Suprapubic skin (tissue), 4 donors: ENCODE results near the gene RNF222. TPM values are rescaled to one million over a fixed set of nuclear protein-coding genes. Genes with fewer than 3 reads are reported as not detected.

Experiments
- DNase-seq, 2 donors: peaks; one replicate each; pipeline ENCODE4 v3.0.0-alpha.2; 2019; ENCODE audit warnings: low spot score in 2 of 2
- H3K27ac ChIP-seq: fragments of 200-600 bp; sonication (generic); one replicate; pipeline ENCODE4 v1.5.1; 2019
- H3K27me3 ChIP-seq: fragments of 200-600 bp; sonication (generic); one replicate; pipeline ENCODE4 v1.5.1; 2019
- H3K36me3 ChIP-seq: fragments of 200-600 bp; sonication (generic); one replicate; pipeline ENCODE4 v1.5.1; 2019
- H3K4me1 ChIP-seq: fragments of 200-600 bp; sonication (generic); one replicate; pipeline ENCODE4 v1.5.1; 2019
- H3K4me3 ChIP-seq: fragments of 200-600 bp; sonication (generic); one replicate; pipeline ENCODE4 v1.5.1; 2019; ENCODE audit warnings: mild to moderate bottlenecking
- H3K9me3 ChIP-seq: fragments of 200-600 bp; sonication (generic); one replicate; pipeline ENCODE4 v1.5.1; 2019
- CTCF ChIP-seq, 2 donors: fragments of 200-600 bp in 1 of 2; fragments of 450-650 bp in 1 of 2; sonication (generic) in 1 of 2; IDR thresholded peaks; one replicate each; pipeline ENCODE4 v1.5.1; 2016 to 2019; ENCODE audit warnings: antibody characterized with exemption in 2 of 2, mild to moderate bottlenecking in 1 of 2, moderate library complexity in 1 of 2
- EP300 ChIP-seq: sonication (generic); formaldehyde crosslinking; IDR thresholded peaks from one replicate; pipeline ENCODE4 v1.6.1; 2017; ENCODE audit warnings: antibody characterized with exemption
- POLR2A ChIP-seq, 2 donors: fragments of 450-650 bp; IDR thresholded peaks; one replicate each; pipeline ENCODE4 v1.6.1; 2017; ENCODE audit warnings: antibody characterized with exemption in 2 of 2, mild to moderate bottlenecking in 2 of 2, moderate library complexity in 2 of 2
- POLR2AphosphoS5 ChIP-seq, 3 donors: sonication (generic); formaldehyde crosslinking; IDR thresholded peaks; one replicate each; pipeline ENCODE4 v1.6.1; 2017; ENCODE audit warnings: antibody characterized with exemption in 3 of 3
- WGBS: methylation state at CpG from one replicate; pipeline ENCODE4 v1.1.5; 2018; 5-methylcytosine and 5-hydroxymethylcytosine counted together
- total RNA-seq, 4 donors: library from RNA; depleted of rRNA; stranded (reverse); fragments of >200 nt; gene quantifications; one replicate each; pipeline ENCODE4 v1.1.0, GENCODE V29; 2016

RNF222 gene
- 10 to 100 TPM in 2 of 4 donors, 1 to 10 TPM in 2; 4.1 to 17.5 (median 8.2) TPM for total RNA-seq

- Histone ChIP-seq H3K27me3 (peaks cover 43% of the 10 kb centered on the region), H3K27ac (no peak within 1 kb of the TSS), H3K9me3 (no peaks in the 10 kb centered on the region), H3K36me3 (no peaks in the 10 kb centered on the region), H3K4me3 (no peak within 1 kb of the TSS), H3K4me1 (no peaks in the 10 kb centered on the region)
- TF ChIP-seq POLR2A (IDR thresholded peaks at IDR 0.05): no peak
- no peak for TF ChIP-seq CTCF (IDR thresholded peaks at IDR 0.05)
- TF ChIP-seq POLR2AphosphoS5 (IDR thresholded peaks at IDR 0.05): no peak
- no peak for TF ChIP-seq EP300
- WGBS: 37% methylated on average over 13 of the region's 13 CpGs
- DNase-seq: no peak
These were observed at the start of gene RNF222 for GRCh38 chr17:8397636-8398035. Gene RNF222 (minus strand): TSS chr17:8397827. CDS start chr17:8393461, 4,366 bp downstream.

GRCh38 chr17:8445536-8445935, 47.9 kb upstream of the RNF222 start:
- Histone ChIP-seq H3K27ac (no peak overlapping the region), H3K27me3 (no peaks in the 10 kb centered on the region), H3K9me3 (no peaks in the 10 kb centered on the region), H3K4me3 (no peak overlapping the region), H3K36me3 (peaks cover 55% of the 10 kb centered on the region), H3K4me1 (peaks cover 47% of the 10 kb centered on the region)
- WGBS: 55% methylated on average over 4 of the region's 4 CpGs
- TF ChIP-seq POLR2AphosphoS5 (IDR thresholded peaks at IDR 0.05) (no peak), EP300 (no peak), POLR2A (IDR thresholded peaks at IDR 0.05) (no peak), CTCF (IDR thresholded peaks at IDR 0.05) (no peak)
- no peak for DNase-seq

GRCh38 chr17:8444494-8444893, 46.9 kb upstream of the RNF222 start:
- H3K4me1 ChIP-seq: peaks cover 47% of the 10 kb centered on the region
- DNase-seq: no peak
- TF ChIP-seq CTCF (IDR thresholded peaks at IDR 0.05) (no peak), POLR2AphosphoS5 (IDR thresholded peaks at IDR 0.05) (no peak), POLR2A (IDR thresholded peaks at IDR 0.05) (no peak), EP300 (no peak)
- 71% methylated on average over 4 of the region's 4 CpGs for WGBS
- no peak overlapping the region for H3K4me3 ChIP-seq
- H3K36me3 ChIP-seq: peaks cover 48% of the 10 kb centered on the region
- H3K27ac ChIP-seq: no peak overlapping the region
- no peaks in the 10 kb centered on the region for H3K27me3 ChIP-seq
- no peaks in the 10 kb centered on the region for H3K9me3 ChIP-seq

GRCh38 chr17:8443756-8444155, 46.1 kb upstream of the RNF222 start:
- Histone ChIP-seq H3K27ac (no peak overlapping the region), H3K9me3 (no peaks in the 10 kb centered on the region), H3K27me3 (no peaks in the 10 kb centered on the region), H3K4me3 (no peak overlapping the region), H3K4me1 (peaks cover 47% of the 10 kb centered on the region), H3K36me3 (peaks cover 40% of the 10 kb centered on the region)
- TF ChIP-seq POLR2A (IDR thresholded peaks at IDR 0.05) (no peak), CTCF (IDR thresholded peaks at IDR 0.05) (no peak), POLR2AphosphoS5 (IDR thresholded peaks at IDR 0.05) (no peak), EP300 (no peak)
- DNase-seq: no peak
- WGBS: 62% methylated on average over 7 of the region's 7 CpGs

GRCh38 chr17:8442310-8442709, 44.7 kb upstream of the RNF222 start:
- WGBS: 93% methylated on average over 2 of the region's 2 CpGs
- no peak overlapping the region for H3K4me3 ChIP-seq
- peaks cover 34% of the 10 kb centered on the region for H3K36me3 ChIP-seq

More at GRCh38 chr17:8442310-8442709, 44.7 kb upstream of the RNF222 start:
- Histone ChIP-seq H3K27me3 (no peaks in the 10 kb centered on the region), H3K9me3 (no peaks in the 10 kb centered on the region), H3K4me1 (peaks cover 55% of the 10 kb centered on the region), H3K27ac (no peak overlapping the region)
- no peak for DNase-seq
- no peak for TF ChIP-seq POLR2AphosphoS5 (IDR thresholded peaks at IDR 0.05)
- no peak for TF ChIP-seq EP300
- TF ChIP-seq POLR2A (IDR thresholded peaks at IDR 0.05): no peak
- TF ChIP-seq CTCF (IDR thresholded peaks at IDR 0.05): no peak
